Endothelial cell of umbilical vein (primary cell): ENCODE results near the gene KREMEN1. TPM values are rescaled to one million over a fixed set of nuclear protein-coding genes. Genes with fewer than 3 reads are reported as not detected.

Experiments used
- BruUV-seq: library from RNA; stranded (reverse); fragments of 400-500 nt; replicated peaks from 2 replicates; lab custom pipeline; 2021; lab: Mats Ljungman, UMichigan
- CTCF ChIA-PET: fragments of 300-600, 350-600 bp; sonication (Branson Sonifier 250); formaldehyde crosslinking; loops from one replicate; lab custom pipeline; 2021; ENCODE audit warnings: antibody characterized with exemption, inconsistent platforms; lab: Charles Lee
- POLR2A ChIA-PET: fragments of 300-600, 350-600 bp; sonication (Branson Sonifier 250); formaldehyde crosslinking; loops from one replicate; lab custom pipeline; 2021; ENCODE audit warnings: antibody characterized with exemption, inconsistent platforms; lab: Charles Lee
- DNase-seq: peaks from one replicate; pipeline ENCODE4 v3.0.0-alpha.2; 2011; ENCODE audit warnings: low read depth, low spot score
- FAIRE-seq: peaks from 2 replicates; lab custom pipeline; 2011; peaks lifted over from hg19 to GRCh38; lab: Jason Lieb, UNC
- H2AFZ ChIP-seq: 2 replicates; pipeline ENCODE4 v1.6.0; 2012; ENCODE audit warnings: low read depth, low read length, control low read depth, inconsistent platforms
- H3K27ac ChIP-seq: 2 replicates; pipeline ENCODE4 v1.5.1; 2011; ENCODE audit warnings: low read depth, mild to moderate bottlenecking, control low read depth, low read length, moderate library complexity; ENCODE audit not compliant: insufficient read depth
- H3K27me3 ChIP-seq, 2 experiments: 2 replicates each; pipeline versions ENCODE4 v1.6.0 to v1.6.1; 2011; ENCODE audit warnings: low read length in 2 of 2, mixed read lengths in 1 of 2; ENCODE audit not compliant: control insufficient read depth in 2 of 2, insufficient read depth in 2 of 2
- H3K36me3 ChIP-seq, 2 experiments: 2 replicates in 1 of 2; 3 replicates in 1 of 2; pipeline ENCODE4 v1.5.1; 2011; ENCODE audit warnings: low read length in 2 of 2, mild to moderate bottlenecking in 1 of 2, moderate library complexity in 1 of 2; ENCODE audit not compliant: control insufficient read depth in 2 of 2, insufficient read depth in 2 of 2; ENCODE audit errors: extremely low read depth in 1 of 2
- H3K4me1 ChIP-seq: 3 replicates; pipeline ENCODE4 v1.5.1; 2011; ENCODE audit warnings: mild to moderate bottlenecking, low read length; ENCODE audit not compliant: control insufficient read depth, insufficient read depth; ENCODE audit errors: extremely low read depth
- H3K4me2 ChIP-seq: 2 replicates; pipeline ENCODE4 v1.6.1; 2011; ENCODE audit warnings: low read length, control low read depth, mixed read lengths; ENCODE audit not compliant: insufficient read depth
- H3K4me3 ChIP-seq, 3 experiments: fragments of 200-600 bp in 1 of 3; sonication (generic), shearing (Covaris generic) in 1 of 3; replicated peaks in 1 of 3; 2 replicates each; pipeline ENCODE4 v1.5.1; 2011 to 2016; ENCODE audit warnings: control low read depth in 3 of 3, low read length in 3 of 3, mild to moderate bottlenecking in 2 of 3, inconsistent platforms in 1 of 3, low read depth in 1 of 3, moderate library complexity in 1 of 3; ENCODE audit not compliant: insufficient read depth in 1 of 3
- H3K79me2 ChIP-seq: 2 replicates; pipeline ENCODE4 v1.6.0; 2012; ENCODE audit warnings: low read length, inconsistent platforms; ENCODE audit not compliant: control insufficient read depth, insufficient read depth
- H3K9ac ChIP-seq: replicated peaks from 2 replicates; pipeline ENCODE3; 2011; ENCODE audit warnings: low read length, control low read depth; ENCODE audit not compliant: insufficient read depth; ENCODE audit errors: extremely low read depth
- H3K9me1 ChIP-seq: replicated peaks from 3 replicates; pipeline ENCODE4 v1.6.0; 2011; ENCODE audit warnings: mild to moderate bottlenecking, low read length; ENCODE audit not compliant: control insufficient read depth, insufficient read depth; ENCODE audit errors: extremely low read depth
- H3K9me3 ChIP-seq: replicated peaks from 2 replicates; pipeline ENCODE4 v1.5.1; 2012; ENCODE audit warnings: low read length, inconsistent platforms; ENCODE audit not compliant: control insufficient read depth, insufficient read depth
- H4K20me1 ChIP-seq: replicated peaks from 2 replicates; pipeline ENCODE3; 2011; ENCODE audit warnings: mild to moderate bottlenecking, low read length; ENCODE audit not compliant: control insufficient read depth, insufficient read depth; ENCODE audit errors: extremely low read depth
- CTCF ChIP-seq, 2 donors: IDR thresholded peaks; 1 replicate in 1 of 2; 2 replicates in 1 of 2; pipeline ENCODE4 v1.5.1; 2011; ENCODE audit warnings: low read length in 2 of 2, mild to moderate bottlenecking in 2 of 2, moderate library complexity in 2 of 2, control low read depth in 1 of 2, inconsistent platforms in 1 of 2, low read depth in 1 of 2; ENCODE audit not compliant: insufficient read depth in 1 of 2; ENCODE audit errors: extremely low read depth in 1 of 2
- EZH2 ChIP-seq: IDR thresholded peaks from 2 replicates; pipeline ENCODE4 v1.6.1; 2012; ENCODE audit warnings: borderline replicate concordance, low read depth, mild to moderate bottlenecking, moderate library complexity, low read length, inconsistent platforms; ENCODE audit not compliant: severe bottlenecking
- FOS ChIP-seq: IDR thresholded peaks from 2 replicates; pipeline ENCODE4 v1.6.1; 2011; ENCODE audit warnings: mild to moderate bottlenecking, low read length, moderate library complexity, borderline replicate concordance; ENCODE audit not compliant: insufficient read depth
- GATA2 ChIP-seq: IDR thresholded peaks from 2 replicates; pipeline ENCODE4 v1.7.0; 2011; ENCODE audit warnings: low read depth, mild to moderate bottlenecking, moderate library complexity, mixed read lengths, low read length; ENCODE audit not compliant: insufficient read length, insufficient read depth
- JUN ChIP-seq: IDR thresholded peaks from 2 replicates; pipeline ENCODE4 v1.6.1; 2011; ENCODE audit warnings: borderline replicate concordance, low read depth; ENCODE audit not compliant: insufficient read length, insufficient read depth
- MAX ChIP-seq: IDR thresholded peaks from 2 replicates; pipeline ENCODE4 v1.6.1; 2011; ENCODE audit not compliant: insufficient read depth, insufficient read length
- MYC ChIP-seq: IDR thresholded peaks from one replicate; pipeline ENCODE4 v1.6.1; 2011; ENCODE audit warnings: mild to moderate bottlenecking, low read depth, low read length
- POLR2A ChIP-seq: IDR thresholded peaks from 2 replicates; pipeline ENCODE4 v1.6.1; 2012; ENCODE audit warnings: low read depth, mild to moderate bottlenecking, control low read depth, low read length
- POLR2AphosphoS5 ChIP-seq: IDR thresholded peaks from 2 replicates; pipeline ENCODE4 v1.6.1; 2012; ENCODE audit warnings: low read depth, mild to moderate bottlenecking, control low read depth, low read length, moderate library complexity; ENCODE audit not compliant: insufficient read depth
- dilution Hi-C: fragments of 300-500 bp; cut with MboI; formaldehyde crosslinking; loops from one replicate; pipeline ENCODE4 v1.15.0; 2019; ENCODE audit warnings: low sequenced_read_pairs; ENCODE audit not compliant: extremely low pct_ligation_motif_present
- intact Hi-C: fragments of 100-400 bp; cut with micrococcal nuclease; formaldehyde crosslinking; loops from one replicate; pipeline ENCODE4 v1.10.0; 2022
- polyA plus RNA-seq, 4 experiments: library from polyadenylated mRNA; depleted of rRNA in 3 of 4; stranded (reverse) in 3 of 4; unstranded in 1 of 4; fragments of >200 nt; gene quantifications; 2 replicates each; pipeline versions ENCODE4 v1.2.1 to v1.2.3, GENCODE V29; 2011 to 2012; ENCODE audit warnings: missing spikeins in 1 of 4
- total RNA-seq: library from RNA; stranded (reverse); gene quantifications from 2 replicates; pipeline ENCODE4 v1.2.3, GENCODE V29; 2021

The KREMEN1 gene
- total and polyA plus RNA-seq, 2 donors (not counting 3 experiments of a cell fraction or from before 2014, with no cell fraction given): 0.58 to 1.1 TPM

GRCh38 chr22:29151316-29151715, 78.5 kb downstream of the KREMEN1 start:
- Histone ChIP-seq H3K4me2 (no peak overlapping the region), H3K9ac (no peak overlapping the region), H3K4me3 (no peak overlapping the region), H3K36me3 (no peaks in the 10 kb centered on the region), H3K9me3 (no peaks in the 10 kb centered on the region), H3K4me1 (no peaks in the 10 kb centered on the region), H3K9me1 (no peaks in the 10 kb centered on the region), H3K27me3 (peaks cover 0 to 14% of the 10 kb centered on the region in 2 experiments), H3K27ac (no peak overlapping the region), H2AFZ (no peak overlapping the region), H4K20me1 (no peaks in the 10 kb centered on the region), H3K79me2 (no peaks in the 10 kb centered on the region)
- ChIA-PET POLR2A (no interaction called here), CTCF (no interaction called here)
- no peak for FAIRE-seq
- dilution Hi-C loops (no loop called here), intact Hi-C loops (no loop called here)
- no TSS peak for BruUV-seq
- no peak for TF ChIP-seq EZH2
- no peak for TF ChIP-seq POLR2AphosphoS5
- no peak for TF ChIP-seq FOS
- TF ChIP-seq GATA2: no peak
- no peak for TF ChIP-seq JUN
- no peak for TF ChIP-seq CTCF (IDR thresholded peaks at IDR 0.05; ENCODE audit: extremely low read depth in 1 of 2, insufficient read depth in 1 of 2, low read depth in 1 of 2, low read length in 2 of 2)
- TF ChIP-seq MAX: no peak
- TF ChIP-seq MYC: no peak
- TF ChIP-seq POLR2A: no peak
- DNase-seq: no peak
